ENCODE measurements around the gene CHD8.
"Not testable (repeated sequence)": the region's sequence is repeated elsewhere in the genome, so short reads cannot be mapped to it uniquely, and the experiment has no call there.

The CHD8 gene

DNA sequence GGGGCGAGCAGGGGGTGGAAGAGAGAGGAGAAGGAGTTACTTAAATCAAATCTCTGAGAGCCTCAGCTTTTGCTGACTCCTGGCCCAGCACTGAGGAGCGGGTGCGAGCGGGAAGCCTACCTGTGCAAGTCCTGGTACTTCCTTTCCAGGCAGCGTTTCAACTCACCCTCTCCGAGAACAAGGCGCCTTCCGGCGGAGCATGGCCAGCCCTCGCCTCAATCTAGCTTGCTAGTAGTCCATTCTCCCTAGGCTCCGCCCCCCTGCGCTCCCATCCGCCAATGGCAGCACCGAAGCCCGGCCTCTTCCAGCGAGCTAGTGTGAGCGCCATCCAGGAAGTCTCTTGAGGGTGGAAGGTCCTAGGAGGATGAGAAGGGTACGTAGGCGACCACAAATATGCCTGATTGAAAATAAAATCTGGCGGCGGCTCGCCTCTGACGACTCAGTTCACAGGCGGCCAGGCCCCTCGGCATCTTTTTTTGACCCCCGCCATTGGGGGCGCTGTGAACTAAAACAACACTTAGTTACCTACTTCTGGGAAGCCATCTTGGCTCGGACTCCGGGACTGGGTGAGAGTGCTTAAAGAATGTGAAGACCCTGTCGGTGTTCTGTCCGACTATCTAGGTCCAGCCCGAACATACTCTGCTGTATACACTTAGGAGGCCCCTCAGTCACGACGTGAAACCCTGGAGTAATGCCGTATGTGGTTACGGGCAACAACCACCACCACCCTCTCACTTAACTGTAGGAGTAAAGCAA lies at the start of gene CHD8:
Gene CHD8, minus strand, starts transcription at position 212 of the 756 bp plus-strand sequence. CDS start 24,480 bp downstream, outside the sequence.
- DNase-seq: peak; percentile 100

- DNase-seq: peak; percentile 40
Measured at GRCh38 chr14:21505012-21505553, 49.2 kb upstream of the CHD8 start.

DNA sequence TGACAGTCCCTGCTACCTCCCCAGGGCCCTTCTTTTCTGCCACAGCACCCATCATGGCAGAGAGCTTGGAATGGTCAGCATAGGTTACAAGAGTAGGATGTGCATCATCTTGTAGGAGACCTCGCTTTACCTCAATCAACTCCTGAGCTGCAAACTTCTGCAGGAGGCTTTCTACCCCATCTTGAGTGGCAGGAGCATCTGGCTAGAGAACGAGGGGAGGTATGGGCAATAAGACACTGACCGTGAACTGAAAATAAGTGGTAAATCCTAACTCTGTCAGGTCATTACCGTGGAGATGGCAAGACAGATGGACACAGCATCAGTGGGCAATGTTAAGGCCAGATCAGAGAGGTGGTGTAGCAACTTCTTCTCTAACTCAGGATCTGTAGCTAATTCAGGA lies 47.5 kb upstream of the CHD8 start:
- DNase-seq: no peak

GRCh38 chr14:21501568-21501967 lies 45.6 kb upstream of the CHD8 start:
- DNase-seq: no peak

GRCh38 chr14:21498540-21499526 lies 42.9 kb upstream of the CHD8 start:
- DNase-seq: peak; percentile 72

GRCh38 chr14:21496453-21496852 lies 40.5 kb upstream of the CHD8 start:
- DNase-seq: no peak

DNA sequence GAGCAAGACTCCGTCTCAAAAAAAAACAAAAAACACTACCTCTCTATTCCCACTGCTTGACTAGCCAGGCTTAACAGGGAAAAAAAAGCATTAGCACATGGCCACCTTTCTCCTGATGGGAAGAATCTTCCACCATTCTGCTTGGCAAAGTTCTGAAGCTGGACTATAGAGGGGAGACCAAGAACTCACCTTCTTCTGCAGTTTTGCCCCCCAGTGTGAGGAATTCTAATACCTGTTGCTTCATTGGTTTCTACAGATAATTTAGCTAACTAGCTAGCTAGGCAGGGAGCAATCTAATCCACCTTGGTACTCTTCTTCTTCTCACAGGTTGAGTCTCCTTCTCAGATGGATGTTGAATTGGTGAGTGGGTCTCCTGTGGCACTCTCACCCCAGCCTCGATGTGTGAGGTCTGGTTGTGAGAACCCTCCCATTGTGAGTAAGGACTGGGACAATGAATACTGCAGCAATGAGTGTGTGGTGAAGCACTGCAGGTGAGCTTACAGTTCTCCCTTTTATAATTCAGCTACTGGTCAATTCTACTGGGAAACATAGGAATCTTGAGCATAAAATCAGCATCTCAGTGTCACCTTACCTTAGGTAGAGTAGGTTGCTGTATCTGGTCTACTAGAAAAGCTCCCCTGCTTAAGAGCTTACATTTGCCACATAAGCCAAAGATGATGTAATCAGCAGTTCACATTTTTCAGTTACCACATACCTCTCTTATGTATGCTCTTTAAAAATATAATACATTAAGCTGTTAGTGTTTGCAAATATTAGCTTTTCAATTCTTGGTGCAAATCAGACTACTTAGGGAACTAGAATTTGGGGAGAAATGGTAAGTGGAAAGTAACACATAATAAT lies 39.2 kb upstream of the CHD8 start:
- DNase-seq: no peak

DNA sequence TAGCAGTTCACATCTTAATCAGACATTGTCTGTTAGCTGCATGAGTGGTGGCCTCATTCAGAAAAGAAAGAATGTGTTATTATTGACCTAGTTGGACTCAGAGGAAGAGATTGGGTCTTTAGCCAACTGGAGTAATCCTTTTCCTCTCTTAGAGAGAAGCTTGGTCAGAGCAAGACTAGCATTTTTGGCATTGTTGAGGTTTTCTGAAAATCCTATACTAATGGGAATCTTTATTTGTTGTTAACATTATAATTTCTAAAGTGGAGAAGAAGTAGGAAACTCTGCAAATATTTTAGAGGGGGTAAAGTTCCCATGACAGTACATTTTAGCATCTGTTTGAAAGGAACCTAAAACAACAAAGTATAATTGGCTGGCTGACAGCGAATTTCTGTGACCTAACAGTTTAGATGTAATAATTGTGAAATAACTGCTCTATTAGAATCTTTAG lies 30.7 kb upstream of the CHD8 start:
- no peak for DNase-seq

GRCh38 chr14:21476925-21477681 lies 21.2 kb upstream of the CHD8 start, which contains the start of the genes RAB2B and TOX4:
Gene RAB2B, minus strand, starts transcription at chr14:21476959. Its CDS starts 87 bp downstream, at chr14:21476872.
Gene TOX4, plus strand, starts transcription at chr14:21477195. Its CDS starts 84 bp downstream, at chr14:21477279.
- peak; percentile 99 for DNase-seq

DNA sequence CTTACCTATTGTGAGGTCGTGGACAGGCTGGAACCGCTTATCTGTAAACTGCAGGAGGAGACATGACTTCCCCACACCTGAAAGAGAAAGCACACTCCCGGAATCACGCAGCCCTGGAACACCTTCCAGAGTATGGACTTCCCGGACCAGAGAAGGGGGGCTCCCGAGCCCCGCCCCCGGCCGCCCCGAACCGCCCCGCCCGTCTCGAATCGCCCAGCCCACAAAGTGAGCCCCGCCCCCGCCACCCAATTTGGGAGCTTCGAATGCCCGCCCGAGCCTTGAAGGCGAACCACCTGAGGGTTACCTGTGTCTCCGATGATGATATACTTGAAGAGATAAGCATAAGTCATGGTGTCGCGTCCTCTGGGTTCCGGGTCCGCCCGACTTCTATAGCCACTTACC lies 20.6 kb upstream of the CHD8 start:
- DNase-seq: no peak

DNA sequence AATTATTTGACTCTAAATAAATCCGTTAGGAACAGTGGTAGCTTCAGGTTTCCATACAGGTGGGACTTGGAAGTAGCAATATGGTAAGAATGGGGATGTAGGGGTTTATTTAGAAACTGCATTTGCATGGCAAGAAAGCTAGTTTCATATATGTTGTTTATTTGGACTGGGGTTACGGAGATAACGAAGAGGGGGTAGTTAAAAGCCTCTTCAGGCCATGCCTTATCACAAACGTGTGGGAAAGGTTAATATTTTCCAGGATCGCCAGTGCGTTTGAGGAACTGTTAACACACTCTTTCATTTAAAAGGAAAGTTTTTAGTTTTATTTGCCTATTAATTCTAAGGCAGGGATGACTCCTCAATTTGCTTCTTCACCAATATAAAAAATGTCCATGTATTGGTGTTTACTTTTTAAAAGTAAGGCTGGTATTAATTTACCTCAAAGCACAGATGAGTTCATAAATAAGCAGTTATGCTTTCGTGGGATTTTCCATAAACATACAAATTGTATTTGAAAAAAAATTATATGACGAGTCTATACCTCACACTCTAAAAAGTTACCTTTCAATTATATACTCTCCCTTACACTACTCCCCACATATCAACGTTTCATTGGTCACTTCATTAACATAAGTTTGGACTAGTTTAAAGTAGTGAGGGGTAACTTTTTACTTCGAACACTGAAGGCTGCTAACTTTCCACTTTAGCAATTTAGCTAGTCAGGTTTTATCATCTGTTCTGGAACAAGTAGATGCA lies 20.0 kb upstream of the CHD8 start:
- DNase-seq: no peak

DNA sequence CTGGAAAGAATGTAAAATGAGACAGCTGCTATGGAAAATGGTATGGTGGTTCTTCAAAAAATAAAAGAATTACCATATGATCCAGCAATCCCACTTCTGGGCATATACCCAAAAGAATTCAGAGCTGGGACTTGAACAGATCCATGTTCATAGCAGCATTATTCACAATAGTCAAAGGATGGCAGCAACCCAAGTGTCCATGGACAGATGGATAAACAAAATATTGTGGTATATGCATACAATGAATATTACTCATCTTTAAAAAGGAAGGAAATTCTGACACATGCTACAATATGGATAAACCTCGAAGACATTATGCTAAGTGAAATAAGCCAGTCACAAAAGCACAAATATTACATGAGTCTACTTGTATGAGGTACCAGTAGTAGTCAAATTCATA lies 11.7 kb upstream of the CHD8 start:
- no peak for DNase-seq

DNA sequence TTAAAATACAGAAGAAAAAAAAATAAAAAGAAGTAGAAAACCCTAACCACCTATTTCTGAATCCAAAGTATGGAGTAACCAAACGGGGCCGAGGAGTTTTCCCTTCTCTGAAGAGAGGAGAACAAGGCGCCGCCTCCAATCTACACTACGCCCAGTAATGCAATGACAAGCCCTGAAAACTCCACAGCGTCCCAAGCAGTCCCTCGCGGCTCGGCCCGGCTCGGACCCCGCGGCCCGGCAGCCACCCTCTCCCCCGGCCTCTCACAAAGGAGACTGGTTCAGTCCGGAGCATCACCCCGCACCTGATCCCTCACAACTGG lies 371 bp downstream of the CHD8 start:
- no peak for DNase-seq

DNA sequence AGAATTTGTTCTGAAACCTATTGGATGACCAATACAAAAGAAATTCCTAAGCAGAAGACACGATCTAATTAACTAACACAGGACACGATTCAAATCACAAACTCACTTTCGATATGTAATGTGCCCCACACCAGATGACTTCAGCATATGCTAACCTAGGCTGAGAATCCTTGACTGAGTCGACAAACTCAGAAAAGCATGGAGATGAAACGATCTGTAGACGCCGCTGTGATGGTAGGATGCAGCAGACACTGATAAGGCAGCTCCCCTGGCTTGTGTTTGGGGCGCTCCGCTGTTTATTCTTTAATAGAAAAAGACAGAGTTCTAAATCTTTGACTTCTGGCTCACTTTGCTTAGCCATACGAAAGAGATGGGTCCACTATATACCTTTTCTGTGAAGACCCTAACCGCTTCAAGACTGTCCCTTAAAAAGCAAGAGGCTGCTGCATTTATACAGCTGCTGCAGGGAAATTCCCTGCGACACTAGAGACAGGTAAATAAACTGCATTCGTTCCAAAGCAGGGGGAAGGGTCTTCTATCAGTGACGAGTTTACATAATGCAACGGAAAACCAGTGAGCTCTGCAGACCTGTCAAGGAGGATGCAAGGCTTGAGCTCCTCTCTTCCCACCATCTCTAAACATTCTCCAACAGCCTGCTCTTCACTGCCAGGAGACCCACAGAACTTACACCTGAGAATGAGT lies 929 bp downstream of the CHD8 start:
- DNase-seq: peak; percentile 56

DNA sequence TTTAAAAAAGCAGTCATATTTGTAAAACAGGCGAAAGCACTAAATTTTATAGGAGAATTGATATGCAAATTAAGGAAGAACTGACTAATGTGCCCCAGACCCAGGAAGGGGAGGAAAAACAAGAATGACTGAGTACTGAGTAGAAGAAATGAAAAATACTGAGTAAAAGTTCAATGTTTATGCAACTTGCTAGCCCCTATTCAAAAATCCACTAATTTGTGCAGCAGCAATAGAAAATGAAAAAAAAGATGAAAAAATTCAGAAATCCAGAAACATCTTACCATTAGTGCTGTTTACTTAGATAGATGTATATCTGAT lies 6.1 kb downstream of the CHD8 start:
- DNase-seq: no peak

DNA sequence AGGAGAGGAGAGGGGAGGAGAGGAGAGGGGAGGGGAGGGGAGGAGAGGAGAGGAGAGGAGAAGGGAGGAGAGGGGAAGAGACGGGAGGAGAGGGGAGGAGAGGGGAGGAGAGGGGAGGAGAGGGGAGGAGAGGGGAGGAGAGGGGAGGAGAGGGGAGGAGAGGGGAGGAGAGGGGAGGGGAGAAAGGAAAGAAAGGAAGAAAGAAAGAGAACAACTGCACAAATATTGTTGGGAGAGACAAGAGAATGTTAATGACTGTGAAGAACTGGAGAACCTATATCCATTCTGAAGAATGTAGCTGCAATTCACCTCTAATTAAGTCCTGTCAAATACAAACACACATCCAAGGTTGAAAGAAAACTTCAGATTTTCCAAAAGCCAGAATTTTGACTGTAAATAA lies 13.3 kb downstream of the CHD8 start:
- not testable (repeated sequence) for DNase-seq

DNA sequence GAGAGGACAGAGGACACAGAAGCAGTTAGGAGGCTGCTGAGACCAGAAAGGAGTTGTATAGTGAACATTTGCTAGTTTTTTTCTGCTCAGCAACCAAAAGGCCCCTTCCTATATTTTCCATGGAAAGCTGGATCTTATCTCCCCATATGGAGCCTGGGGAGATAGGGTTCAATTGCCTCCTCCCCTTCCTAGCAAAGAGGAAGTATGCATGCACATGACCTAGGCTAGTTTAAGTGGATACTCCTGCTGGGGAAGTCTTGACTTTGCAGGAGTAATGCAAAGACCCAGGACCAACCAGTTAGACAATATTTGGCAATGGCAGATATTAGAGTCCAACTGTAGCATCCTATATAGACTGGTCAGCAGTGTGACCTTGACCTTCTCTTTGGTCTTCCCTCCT lies 15.1 kb downstream of the CHD8 start:
- no peak for DNase-seq

GRCh38 chr14:21437063-21437901 lies 18.6 kb downstream of the CHD8 start:
- peak; percentile 99 for DNase-seq

DNA sequence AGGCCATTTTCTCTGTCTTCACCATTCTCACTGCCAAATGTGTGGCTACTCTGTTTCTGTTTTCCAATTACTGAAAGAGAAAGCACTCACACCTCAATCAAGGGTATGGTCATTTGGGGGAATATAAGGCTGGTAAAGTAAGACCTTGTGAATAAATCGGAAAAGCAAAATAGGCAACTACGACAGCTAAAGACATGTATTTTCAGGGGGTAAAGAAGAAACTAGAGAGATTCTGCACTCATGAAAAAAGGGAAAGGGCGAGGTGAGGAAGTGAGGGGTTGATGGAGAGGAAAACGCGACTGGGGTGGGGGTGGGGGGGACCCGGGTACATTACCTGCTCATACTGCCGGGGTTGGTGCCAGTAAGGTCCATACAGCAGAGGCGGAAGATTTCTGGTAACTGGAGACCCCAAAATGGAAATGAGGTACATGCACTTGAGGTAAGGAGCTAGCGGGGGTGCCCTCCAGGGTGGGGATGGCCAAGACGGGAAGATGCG lies 19.3 kb downstream of the CHD8 start:
- no peak for DNase-seq

Measured in CD4-positive, alpha-beta T cell treated with Interleukin-21 for 1 hour (primary cell).